DOHH2 (cell line): Measurements from ENCODE around the gene ATP6V0B.

Source experiments
- H3F3A ChIP-seq: fragments of 200-600 bp; sonication (generic), shearing (Covaris generic); 2 replicates; pipeline ENCODE4 v1.6.0; 2016; ENCODE audit warnings: antibody characterized with exemption, mild to moderate bottlenecking; ENCODE audit not compliant: control insufficient read depth, insufficient read depth
- H3K27ac ChIP-seq: fragments of 200-600 bp; sonication (generic); 2 replicates; pipeline ENCODE4 v1.5.1; 2014; ENCODE audit warnings: low read depth, mild to moderate bottlenecking, low read length, moderate library complexity
- H3K27me3 ChIP-seq: fragments of 200-600 bp; sonication (generic); 2 replicates; pipeline ENCODE4 v1.6.1; 2014; ENCODE audit warnings: mild to moderate bottlenecking, low read length, mixed read lengths; ENCODE audit not compliant: control insufficient read depth
- H3K36me3 ChIP-seq: fragments of 200-600 bp; sonication (generic); 2 replicates; pipeline ENCODE4 v1.6.1; 2014; ENCODE audit warnings: mild to moderate bottlenecking, low read length, moderate library complexity, mixed read lengths; ENCODE audit not compliant: control insufficient read depth
- H3K4me1 ChIP-seq: fragments of 200-600 bp; sonication (generic); 2 replicates; pipeline ENCODE4 v1.6.1; 2014; ENCODE audit warnings: mild to moderate bottlenecking, low read length, mixed read lengths; ENCODE audit not compliant: control insufficient read depth
- H3K4me2 ChIP-seq: fragments of 200-600 bp; sonication (generic); 2 replicates; pipeline ENCODE4 v1.6.0; 2014; ENCODE audit warnings: mild to moderate bottlenecking, low read length, moderate library complexity
- H3K4me3 ChIP-seq: fragments of 200-600 bp; sonication (generic); 2 replicates; pipeline ENCODE4 v1.5.1; 2014; ENCODE audit warnings: mild to moderate bottlenecking, low read length, mixed read lengths
- H3K79me2 ChIP-seq: fragments of 200-600 bp; sonication (generic); 2 replicates; pipeline ENCODE4 v1.6.1; 2014; ENCODE audit warnings: mild to moderate bottlenecking, low read length, mixed read lengths; ENCODE audit not compliant: control insufficient read depth
- H3K9me2 ChIP-seq: fragments of 200-600 bp; sonication (generic); replicated peaks from 2 replicates; pipeline ENCODE4 v1.6.1; 2014; ENCODE audit warnings: mild to moderate bottlenecking, low read length, mixed read lengths; ENCODE audit not compliant: control insufficient read depth
- H3K9me3 ChIP-seq: fragments of 200-600 bp; sonication (generic); 2 replicates; pipeline ENCODE4 v1.6.1; 2014; ENCODE audit warnings: antibody characterized with exemption, low read length, mixed read lengths; ENCODE audit not compliant: control insufficient read depth, insufficient read depth
- H4K20me1 ChIP-seq: fragments of 200-600 bp; sonication (generic); 2 replicates; pipeline ENCODE4 v1.6.0; 2014; ENCODE audit warnings: low read depth, mild to moderate bottlenecking, antibody characterized with exemption, low read length, moderate library complexity; ENCODE audit not compliant: control insufficient read depth, insufficient read depth
- CTCF ChIP-seq: fragments of 200-600 bp; sonication (generic); IDR thresholded peaks from one replicate; pipeline ENCODE4 v1.5.1; 2014; ENCODE audit warnings: antibody characterized with exemption, mild to moderate bottlenecking, low read depth, low read length; ENCODE audit not compliant: poor library complexity, severe bottlenecking
- EZH2phosphoT487 ChIP-seq: fragments of 200-600 bp; sonication (generic); IDR thresholded peaks from 2 replicates; pipeline ENCODE4 v1.6.1; 2017; ENCODE audit warnings: borderline replicate concordance, mild to moderate bottlenecking, antibody characterized with exemption, low read length, moderate library complexity, mixed read lengths

ATP6V0B gene

GRCh38 chr1:43947061-43947873 is 27.5 kb upstream of the ATP6V0B start:
- peaks cover 50% of the 10 kb centered on the region for H3K79me2 ChIP-seq
- H3K4me3 ChIP-seq = peak overlapping the region; percentile 94

GRCh38 chr1:43947874-43948437 is 26.8 kb upstream of the ATP6V0B start:
- peak overlapping the region; percentile 94 for H3K4me3 ChIP-seq

More at GRCh38 chr1:43947061-43947873, 27.5 kb upstream of the ATP6V0B start:
- Histone ChIP-seq H3F3A (no peaks in the 10 kb centered on the region), H3K4me2 (peak overlapping the region; percentile 93), H3K4me1 (peaks cover 26% of the 10 kb centered on the region), H3K27ac (peak overlapping the region; percentile 64), H3K9me2 (no peaks in the 10 kb centered on the region), H3K9me3 (no peaks in the 10 kb centered on the region), H3K36me3 (peaks cover 27% of the 10 kb centered on the region), H3K27me3 (no peaks in the 10 kb centered on the region), H4K20me1 (no peaks in the 10 kb centered on the region)
- TF ChIP-seq CTCF (no peak), EZH2phosphoT487 (no peak)

GRCh38 chr1:43949678-43950077 is 25.1 kb upstream of the ATP6V0B start:
- Histone ChIP-seq H3K9me2 (no peaks in the 10 kb centered on the region), H3K9me3 (no peaks in the 10 kb centered on the region), H3K79me2 (peaks cover 59% of the 10 kb centered on the region), H4K20me1 (no peaks in the 10 kb centered on the region), H3K4me3 (no peak overlapping the region), H3K4me1 (peaks cover 22% of the 10 kb centered on the region), H3K27ac (no peak overlapping the region), H3K36me3 (peaks cover 22% of the 10 kb centered on the region), H3F3A (no peaks in the 10 kb centered on the region), H3K27me3 (no peaks in the 10 kb centered on the region), H3K4me2 (no peak overlapping the region)
- no peak for TF ChIP-seq CTCF
- TF ChIP-seq EZH2phosphoT487 = no peak

More at GRCh38 chr1:43947874-43948437, 26.8 kb upstream of the ATP6V0B start:
- Histone ChIP-seq H3F3A (no peaks in the 10 kb centered on the region), H3K36me3 (peaks cover 27% of the 10 kb centered on the region), H3K9me3 (no peaks in the 10 kb centered on the region), H3K27ac (no peak overlapping the region), H3K4me2 (peak overlapping the region; percentile 93), H3K4me1 (peaks cover 26% of the 10 kb centered on the region), H3K27me3 (no peaks in the 10 kb centered on the region), H3K9me2 (no peaks in the 10 kb centered on the region), H4K20me1 (no peaks in the 10 kb centered on the region), H3K79me2 (peaks cover 54% of the 10 kb centered on the region)
- TF ChIP-seq EZH2phosphoT487 (no peak), CTCF (no peak)
